ENCODE measurements around the gene AP1S1. TPM values are rescaled to one million over a fixed set of nuclear protein-coding genes. Genes with fewer than 3 reads are reported as not detected.

The AP1S1 gene
- total and polyA plus RNA-seq, 9 of the 15 experiments (the other 6 are each of a cell fraction or from before 2014, with no cell fraction given): 4.4 to 149 (median 89.4) TPM

DNA sequence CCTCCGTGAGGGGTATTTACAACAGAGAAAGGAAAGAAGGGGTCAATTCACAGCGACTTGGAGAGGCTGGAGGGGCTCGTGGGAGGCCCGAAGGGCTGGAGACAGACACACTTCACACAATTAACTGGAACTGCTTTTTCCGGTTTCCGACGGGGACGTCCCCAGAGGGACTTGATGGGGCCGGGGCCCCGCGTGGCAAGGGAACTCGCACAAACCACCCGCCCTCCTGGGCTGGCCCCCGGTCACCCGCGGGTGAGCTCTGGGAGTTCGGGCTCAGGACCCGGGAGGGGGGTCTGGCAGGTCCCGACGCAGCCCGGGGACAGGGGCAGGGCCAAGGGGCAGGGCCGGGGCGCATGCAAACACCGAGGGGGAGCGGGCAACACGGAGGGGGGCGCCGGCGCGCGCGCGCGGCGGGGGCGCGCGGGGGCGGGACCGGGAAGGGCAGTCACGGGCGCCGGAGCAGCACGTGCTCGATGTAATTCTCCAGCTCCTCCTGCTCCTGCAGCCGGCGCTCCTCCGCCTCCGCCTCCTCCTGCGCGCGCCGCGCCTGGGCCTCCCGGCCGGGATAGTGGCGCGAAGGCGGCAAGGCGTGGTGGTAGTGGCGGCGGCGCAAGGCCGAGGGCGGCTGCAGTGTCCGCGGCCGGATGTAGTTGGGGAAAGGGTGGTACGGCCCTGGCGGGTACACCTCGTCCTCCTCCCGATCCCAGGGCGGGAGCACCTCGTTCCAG, 8.4 kb downstream of the AP1S1 start (continued):
- TF ChIP-seq, protein P1, sequence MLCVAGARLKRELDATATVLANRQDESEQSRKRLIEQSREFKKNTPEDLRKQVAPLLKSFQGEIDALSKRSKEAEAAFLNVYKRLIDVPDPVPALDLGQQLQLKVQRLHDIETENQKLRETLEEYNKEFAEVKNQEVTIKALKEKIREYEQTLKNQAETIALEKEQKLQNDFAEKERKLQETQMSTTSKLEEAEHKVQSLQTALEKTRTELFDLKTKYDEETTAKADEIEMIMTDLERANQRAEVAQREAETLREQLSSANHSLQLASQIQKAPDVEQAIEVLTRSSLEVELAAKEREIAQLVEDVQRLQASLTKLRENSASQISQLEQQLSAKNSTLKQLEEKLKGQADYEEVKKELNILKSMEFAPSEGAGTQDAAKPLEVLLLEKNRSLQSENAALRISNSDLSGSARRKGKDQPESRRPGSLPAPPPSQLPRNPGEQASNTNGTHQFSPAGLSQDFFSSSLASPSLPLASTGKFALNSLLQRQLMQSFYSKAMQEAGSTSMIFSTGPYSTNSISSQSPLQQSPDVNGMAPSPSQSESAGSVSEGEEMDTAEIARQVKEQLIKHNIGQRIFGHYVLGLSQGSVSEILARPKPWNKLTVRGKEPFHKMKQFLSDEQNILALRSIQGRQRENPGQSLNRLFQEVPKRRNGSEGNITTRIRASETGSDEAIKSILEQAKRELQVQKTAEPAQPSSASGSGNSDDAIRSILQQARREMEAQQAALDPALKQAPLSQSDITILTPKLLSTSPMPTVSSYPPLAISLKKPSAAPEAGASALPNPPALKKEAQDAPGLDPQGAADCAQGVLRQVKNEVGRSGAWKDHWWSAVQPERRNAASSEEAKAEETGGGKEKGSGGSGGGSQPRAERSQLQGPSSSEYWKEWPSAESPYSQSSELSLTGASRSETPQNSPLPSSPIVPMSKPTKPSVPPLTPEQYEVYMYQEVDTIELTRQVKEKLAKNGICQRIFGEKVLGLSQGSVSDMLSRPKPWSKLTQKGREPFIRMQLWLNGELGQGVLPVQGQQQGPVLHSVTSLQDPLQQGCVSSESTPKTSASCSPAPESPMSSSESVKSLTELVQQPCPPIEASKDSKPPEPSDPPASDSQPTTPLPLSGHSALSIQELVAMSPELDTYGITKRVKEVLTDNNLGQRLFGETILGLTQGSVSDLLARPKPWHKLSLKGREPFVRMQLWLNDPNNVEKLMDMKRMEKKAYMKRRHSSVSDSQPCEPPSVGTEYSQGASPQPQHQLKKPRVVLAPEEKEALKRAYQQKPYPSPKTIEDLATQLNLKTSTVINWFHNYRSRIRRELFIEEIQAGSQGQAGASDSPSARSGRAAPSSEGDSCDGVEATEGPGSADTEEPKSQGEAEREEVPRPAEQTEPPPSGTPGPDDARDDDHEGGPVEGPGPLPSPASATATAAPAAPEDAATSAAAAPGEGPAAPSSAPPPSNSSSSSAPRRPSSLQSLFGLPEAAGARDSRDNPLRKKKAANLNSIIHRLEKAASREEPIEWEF (CRISPR knock-in tag; IDR thresholded peaks at IDR 0.05): no peak
- TF ChIP-seq TCF7 (IDR thresholded peaks at IDR 0.05; ENCODE audit: borderline replicate concordance) (peak; percentile 64; the same call in 1 of the 2 replicates), NUFIP1 (IDR thresholded peaks at IDR 0.05; ENCODE audit: partially characterized antibody) (no peak), LARP7 (IDR thresholded peaks at IDR 0.05) (no peak), ARID2 (IDR thresholded peaks at IDR 0.05) (no peak), BCL6 (CRISPR knock-in tag; IDR thresholded peaks at IDR 0.05) (no peak), TCF7L2 (IDR thresholded peaks at IDR 0.05; ENCODE audit: low read depth, low read length) (no peak), ZEB2 (IDR thresholded peaks at IDR 0.05) (no peak), PHB2 (IDR thresholded peaks at IDR 0.05; ENCODE audit: low read depth) (no peak), SRF (CRISPR knock-in tag; IDR thresholded peaks at IDR 0.05) (no peak), PCBP1 (IDR thresholded peaks at IDR 0.05; ENCODE audit: low read depth, low read length, poor library complexity, severe bottlenecking) (no peak), C11orf30 (IDR thresholded peaks at IDR 0.05; ENCODE audit: low read depth) (no peak), NFRKB (IDR thresholded peaks at IDR 0.05; ENCODE audit: low read depth) (no peak), ZFX (CRISPR knock-in tag; IDR thresholded peaks at IDR 0.05) (peak; percentile 65)
- TF ChIP-seq, protein P2, sequence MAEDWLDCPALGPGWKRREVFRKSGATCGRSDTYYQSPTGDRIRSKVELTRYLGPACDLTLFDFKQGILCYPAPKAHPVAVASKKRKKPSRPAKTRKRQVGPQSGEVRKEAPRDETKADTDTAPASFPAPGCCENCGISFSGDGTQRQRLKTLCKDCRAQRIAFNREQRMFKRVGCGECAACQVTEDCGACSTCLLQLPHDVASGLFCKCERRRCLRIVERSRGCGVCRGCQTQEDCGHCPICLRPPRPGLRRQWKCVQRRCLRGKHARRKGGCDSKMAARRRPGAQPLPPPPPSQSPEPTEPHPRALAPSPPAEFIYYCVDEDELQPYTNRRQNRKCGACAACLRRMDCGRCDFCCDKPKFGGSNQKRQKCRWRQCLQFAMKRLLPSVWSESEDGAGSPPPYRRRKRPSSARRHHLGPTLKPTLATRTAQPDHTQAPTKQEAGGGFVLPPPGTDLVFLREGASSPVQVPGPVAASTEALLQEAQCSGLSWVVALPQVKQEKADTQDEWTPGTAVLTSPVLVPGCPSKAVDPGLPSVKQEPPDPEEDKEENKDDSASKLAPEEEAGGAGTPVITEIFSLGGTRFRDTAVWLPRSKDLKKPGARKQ (CRISPR knock-in tag; IDR thresholded peaks at IDR 0.05): no peak
- TF ChIP-seq, protein P3, sequence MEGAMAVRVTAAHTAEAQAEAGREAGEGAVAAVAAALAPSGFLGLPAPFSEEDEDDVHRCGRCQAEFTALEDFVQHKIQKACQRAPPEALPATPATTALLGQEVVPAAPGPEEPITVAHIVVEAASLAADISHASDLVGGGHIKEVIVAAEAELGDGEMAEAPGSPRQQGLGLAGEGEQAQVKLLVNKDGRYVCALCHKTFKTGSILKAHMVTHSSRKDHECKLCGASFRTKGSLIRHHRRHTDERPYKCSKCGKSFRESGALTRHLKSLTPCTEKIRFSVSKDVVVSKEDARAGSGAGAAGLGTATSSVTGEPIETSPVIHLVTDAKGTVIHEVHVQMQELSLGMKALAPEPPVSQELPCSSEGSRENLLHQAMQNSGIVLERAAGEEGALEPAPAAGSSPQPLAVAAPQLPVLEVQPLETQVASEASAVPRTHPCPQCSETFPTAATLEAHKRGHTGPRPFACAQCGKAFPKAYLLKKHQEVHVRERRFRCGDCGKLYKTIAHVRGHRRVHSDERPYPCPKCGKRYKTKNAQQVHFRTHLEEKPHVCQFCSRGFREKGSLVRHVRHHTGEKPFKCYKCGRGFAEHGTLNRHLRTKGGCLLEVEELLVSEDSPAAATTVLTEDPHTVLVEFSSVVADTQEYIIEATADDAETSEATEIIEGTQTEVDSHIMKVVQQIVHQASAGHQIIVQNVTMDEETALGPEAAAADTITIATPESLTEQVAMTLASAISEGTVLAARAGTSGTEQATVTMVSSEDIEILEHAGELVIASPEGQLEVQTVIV (CRISPR knock-in tag; IDR thresholded peaks at IDR 0.05; ENCODE audit: borderline replicate concordance): no peak
- TF ChIP-seq, protein P4, sequence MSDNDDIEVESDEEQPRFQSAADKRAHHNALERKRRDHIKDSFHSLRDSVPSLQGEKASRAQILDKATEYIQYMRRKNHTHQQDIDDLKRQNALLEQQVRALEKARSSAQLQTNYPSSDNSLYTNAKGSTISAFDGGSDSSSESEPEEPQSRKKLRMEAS (CRISPR knock-in tag; IDR thresholded peaks at IDR 0.05): peak; percentile 87
- TF ChIP-seq, protein P5, sequence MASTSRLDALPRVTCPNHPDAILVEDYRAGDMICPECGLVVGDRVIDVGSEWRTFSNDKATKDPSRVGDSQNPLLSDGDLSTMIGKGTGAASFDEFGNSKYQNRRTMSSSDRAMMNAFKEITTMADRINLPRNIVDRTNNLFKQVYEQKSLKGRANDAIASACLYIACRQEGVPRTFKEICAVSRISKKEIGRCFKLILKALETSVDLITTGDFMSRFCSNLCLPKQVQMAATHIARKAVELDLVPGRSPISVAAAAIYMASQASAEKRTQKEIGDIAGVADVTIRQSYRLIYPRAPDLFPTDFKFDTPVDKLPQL (IDR thresholded peaks at IDR 0.05; ENCODE audit: extremely low read depth, insufficient read length): no peak
